ENCODE measurements around the gene TRIM69. TPM values are rescaled to one million over a fixed set of nuclear protein-coding genes. Genes with fewer than 3 reads are reported as not detected.

The TRIM69 gene
- total and polyA plus RNA-seq, 2 of the 8 experiments (the other 6 are each of a cell fraction or from before 2014, with no cell fraction given), result 4.3 to 6.2 TPM

DNA sequence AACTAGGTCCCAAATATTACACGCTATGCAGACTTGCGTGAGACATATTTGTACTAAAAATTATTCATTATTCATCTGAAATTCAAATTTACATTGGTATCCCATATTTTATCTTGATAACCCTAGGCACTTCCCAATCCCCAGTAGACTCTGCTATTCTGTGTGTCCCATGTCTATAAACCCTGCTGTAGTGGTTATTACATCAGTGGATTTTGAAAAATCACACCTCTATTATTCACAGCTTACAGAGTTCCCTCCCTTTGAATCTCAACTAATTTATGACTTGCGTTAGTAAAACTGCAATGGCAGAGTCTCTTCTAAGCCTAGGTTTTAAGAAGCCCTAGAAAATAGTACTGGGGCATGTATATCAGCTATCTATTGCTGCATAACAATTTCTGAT is 54.3 kb downstream of the TRIM69 start (continued):
- TF ChIP-seq EGR1 (IDR thresholded peaks at IDR 0.05; ENCODE audit: borderline replicate concordance, low read depth, low read length), result no peak
- TF ChIP-seq, protein P1, sequence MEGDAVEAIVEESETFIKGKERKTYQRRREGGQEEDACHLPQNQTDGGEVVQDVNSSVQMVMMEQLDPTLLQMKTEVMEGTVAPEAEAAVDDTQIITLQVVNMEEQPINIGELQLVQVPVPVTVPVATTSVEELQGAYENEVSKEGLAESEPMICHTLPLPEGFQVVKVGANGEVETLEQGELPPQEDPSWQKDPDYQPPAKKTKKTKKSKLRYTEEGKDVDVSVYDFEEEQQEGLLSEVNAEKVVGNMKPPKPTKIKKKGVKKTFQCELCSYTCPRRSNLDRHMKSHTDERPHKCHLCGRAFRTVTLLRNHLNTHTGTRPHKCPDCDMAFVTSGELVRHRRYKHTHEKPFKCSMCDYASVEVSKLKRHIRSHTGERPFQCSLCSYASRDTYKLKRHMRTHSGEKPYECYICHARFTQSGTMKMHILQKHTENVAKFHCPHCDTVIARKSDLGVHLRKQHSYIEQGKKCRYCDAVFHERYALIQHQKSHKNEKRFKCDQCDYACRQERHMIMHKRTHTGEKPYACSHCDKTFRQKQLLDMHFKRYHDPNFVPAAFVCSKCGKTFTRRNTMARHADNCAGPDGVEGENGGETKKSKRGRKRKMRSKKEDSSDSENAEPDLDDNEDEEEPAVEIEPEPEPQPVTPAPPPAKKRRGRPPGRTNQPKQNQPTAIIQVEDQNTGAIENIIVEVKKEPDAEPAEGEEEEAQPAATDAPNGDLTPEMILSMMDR (IDR thresholded peaks at IDR 0.05; ENCODE audit: control extremely low read depth in 1 of 3, insufficient read depth in 1 of 3, low read depth in 1 of 3, low read length in 3 of 3), result no peak
- no peak for TF ChIP-seq SUZ12 (IDR thresholded peaks at IDR 0.05; ENCODE audit: low read length)
- no peak for TF ChIP-seq POU5F1 (IDR thresholded peaks at IDR 0.05; ENCODE audit: low read depth, low read length)
- TF ChIP-seq ASH2L (IDR thresholded peaks at IDR 0.05; ENCODE audit: low read length), result no peak
- TF ChIP-seq TAF1 (IDR thresholded peaks at IDR 0.05; ENCODE audit: low read depth, low read length), result no peak
- no peak for TF ChIP-seq GTF2F1 (IDR thresholded peaks at IDR 0.05; ENCODE audit: borderline replicate concordance, low read depth, low read length)

Measured in H1 (cell line).